ENCODE results near the gene RBMS3.
A peak's percentile ranks its signal among the peaks of the same experiment; 100 is the strongest.
"Not testable (repeated sequence)": the region's sequence is repeated elsewhere in the genome, so short reads cannot be mapped to it uniquely, and the experiment has no call there.

RBMS3 gene

DNA sequence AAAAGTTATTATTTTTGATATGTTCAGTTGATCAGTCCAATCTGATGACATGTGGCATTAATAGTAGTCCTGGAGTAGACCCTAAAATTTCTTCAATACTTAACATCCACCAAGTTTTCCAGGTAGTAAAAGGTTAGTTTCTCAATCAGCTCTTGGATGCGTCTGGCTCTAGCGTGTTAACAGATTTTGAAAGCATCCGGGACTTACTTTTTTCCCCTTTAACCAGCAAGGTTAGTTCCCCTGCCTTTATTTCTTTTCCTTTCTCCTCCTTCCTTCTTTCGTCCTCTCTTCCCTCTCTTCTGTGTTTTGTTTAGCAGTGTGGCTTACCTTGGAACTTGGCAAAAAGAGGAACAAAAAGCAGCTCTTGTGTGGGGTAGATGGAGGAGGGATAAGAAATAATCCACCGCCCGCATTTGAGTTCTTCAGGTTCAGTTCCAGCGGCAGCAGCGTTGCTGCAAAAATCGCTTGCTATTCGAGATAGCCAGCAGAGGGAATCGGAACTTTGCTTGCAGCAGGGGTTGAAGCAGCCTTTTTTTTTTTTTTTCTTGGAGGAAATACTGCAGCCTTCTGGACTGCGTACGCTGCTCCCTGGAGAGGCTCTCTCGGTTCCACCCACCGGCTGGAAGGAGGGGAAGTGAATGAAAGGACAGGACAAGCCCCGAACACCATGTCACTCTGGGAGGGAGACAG, at the start of gene RBMS3:
Gene RBMS3 (plus strand): TSS at position 668 of the 690 bp plus-strand sequence.
- DNase-seq = peak; percentile 6

GRCh38 chr3:29233126-29233525, 47.7 kb upstream of the RBMS3 start:
- DNase-seq = not testable (repeated sequence)

DNA sequence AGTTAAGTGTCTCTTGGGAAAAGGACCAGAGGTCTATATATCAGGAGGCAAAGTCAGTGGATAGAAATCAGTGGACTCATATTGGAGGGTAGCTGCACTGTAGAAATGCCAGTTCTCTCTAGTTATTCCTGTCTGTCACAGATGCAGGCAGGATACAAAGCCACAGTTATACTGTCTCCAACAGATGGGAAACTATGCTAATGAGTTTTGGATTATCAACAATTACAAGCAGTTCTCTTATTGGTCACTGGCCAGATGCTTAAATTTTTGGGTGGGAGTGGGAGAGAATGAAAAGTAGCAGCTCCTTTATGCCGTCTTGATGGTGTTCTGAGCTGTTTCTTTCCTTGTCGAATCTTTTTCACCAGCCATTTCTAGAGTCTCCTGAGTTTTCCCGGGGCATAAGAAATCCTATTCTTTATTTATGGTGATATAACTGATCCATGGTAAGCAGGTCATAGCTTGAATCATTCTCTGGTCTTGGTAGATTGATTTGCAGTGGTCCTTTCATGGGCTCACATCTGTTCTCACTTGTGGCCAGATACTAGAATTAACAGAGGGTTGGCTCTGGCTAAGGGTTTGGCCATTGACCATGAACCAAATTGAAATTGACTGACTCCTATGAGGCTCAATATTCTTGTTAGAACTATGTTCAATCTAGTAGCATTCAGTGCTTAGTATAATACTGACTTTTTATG, 44.6 kb upstream of the RBMS3 start:
- no peak for DNase-seq

- no peak for DNase-seq
Observed at GRCh38 chr3:29239376-29239775, 41.5 kb upstream of the RBMS3 start.

GRCh38 chr3:29240248-29240647, 40.6 kb upstream of the RBMS3 start:
- no peak for DNase-seq

- DNase-seq = no peak
Observed at GRCh38 chr3:29240887-29241286, 40.0 kb upstream of the RBMS3 start.

GRCh38 chr3:29241855-29242254, 39.0 kb upstream of the RBMS3 start:
- DNase-seq = no peak

- DNase-seq = no peak
Observed at GRCh38 chr3:29242296-29242695, 38.6 kb upstream of the RBMS3 start.

DNA sequence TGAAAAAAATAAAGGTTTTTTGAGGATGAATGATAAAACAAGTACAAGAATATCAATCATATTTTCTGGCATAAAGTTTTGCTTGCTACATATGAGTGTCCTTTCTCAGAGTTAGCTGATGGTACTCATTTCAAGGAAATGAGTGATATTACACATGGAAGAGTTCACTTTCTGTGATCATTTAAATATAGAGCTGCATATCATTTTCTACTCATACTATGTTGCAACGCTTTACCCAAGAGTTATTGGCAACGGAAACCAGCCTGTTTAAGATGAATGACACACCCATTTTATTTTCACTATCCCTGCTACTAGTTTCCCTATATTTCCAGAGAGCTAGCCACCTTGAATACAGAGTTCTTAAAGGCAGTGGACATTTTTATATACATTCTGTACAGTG, 35.4 kb upstream of the RBMS3 start:
- no peak for DNase-seq

DNA sequence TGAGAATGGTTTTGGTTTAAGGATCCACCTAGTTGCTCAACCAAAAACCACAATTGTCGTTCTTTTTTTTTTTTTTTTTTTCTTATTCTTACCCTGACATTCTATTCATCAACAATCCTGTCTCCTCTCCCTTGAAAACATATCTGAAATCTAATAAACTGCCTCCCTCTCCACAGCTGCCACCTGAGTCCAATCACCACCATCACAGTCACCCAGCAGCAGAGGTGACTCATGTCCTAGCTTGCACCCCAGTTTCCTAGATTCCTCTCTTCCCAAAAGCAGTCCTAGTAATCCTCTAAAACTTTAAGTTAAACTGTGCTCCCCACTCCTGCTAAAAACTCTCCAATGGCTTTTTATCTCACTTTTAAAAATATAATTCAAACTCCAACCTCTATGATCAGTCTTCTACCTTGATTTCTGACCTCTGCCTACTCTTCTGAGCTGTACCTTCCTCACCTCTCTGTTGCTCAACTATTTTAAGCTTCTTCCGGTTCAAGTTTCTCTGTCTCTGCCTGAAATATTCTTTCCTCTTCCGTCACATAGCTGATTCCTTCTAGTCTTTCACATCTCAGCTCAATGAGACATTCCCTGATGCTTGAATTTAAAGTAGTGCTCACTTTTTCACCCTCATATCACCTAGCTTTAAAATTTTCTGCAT, 33.7 kb upstream of the RBMS3 start:
- DNase-seq = no peak

DNA sequence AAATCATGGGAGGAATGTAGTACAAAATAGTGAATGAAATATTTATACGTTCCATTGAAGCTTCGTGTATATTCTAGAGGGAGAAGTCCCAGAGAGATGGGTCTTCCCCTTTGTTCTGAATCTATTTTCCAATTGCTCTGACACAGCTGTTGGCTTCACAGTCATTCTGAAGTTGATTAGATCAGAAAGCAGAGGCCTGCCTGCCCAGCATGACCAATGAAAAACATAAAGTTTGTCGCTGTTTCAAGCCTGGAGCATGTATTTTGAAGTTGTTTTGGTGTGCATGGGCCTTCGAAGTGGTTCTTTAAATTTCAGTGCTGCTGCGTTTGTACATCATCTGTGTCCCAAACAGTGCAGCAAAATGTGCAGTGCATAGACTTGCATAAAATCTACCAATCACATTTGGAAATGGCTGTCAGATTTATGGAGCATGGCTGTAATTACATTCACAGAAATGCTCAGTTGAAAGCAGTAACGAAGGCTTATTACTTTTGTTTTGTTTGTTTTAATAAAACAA, 31.0 kb upstream of the RBMS3 start:
- no peak for DNase-seq

DNA sequence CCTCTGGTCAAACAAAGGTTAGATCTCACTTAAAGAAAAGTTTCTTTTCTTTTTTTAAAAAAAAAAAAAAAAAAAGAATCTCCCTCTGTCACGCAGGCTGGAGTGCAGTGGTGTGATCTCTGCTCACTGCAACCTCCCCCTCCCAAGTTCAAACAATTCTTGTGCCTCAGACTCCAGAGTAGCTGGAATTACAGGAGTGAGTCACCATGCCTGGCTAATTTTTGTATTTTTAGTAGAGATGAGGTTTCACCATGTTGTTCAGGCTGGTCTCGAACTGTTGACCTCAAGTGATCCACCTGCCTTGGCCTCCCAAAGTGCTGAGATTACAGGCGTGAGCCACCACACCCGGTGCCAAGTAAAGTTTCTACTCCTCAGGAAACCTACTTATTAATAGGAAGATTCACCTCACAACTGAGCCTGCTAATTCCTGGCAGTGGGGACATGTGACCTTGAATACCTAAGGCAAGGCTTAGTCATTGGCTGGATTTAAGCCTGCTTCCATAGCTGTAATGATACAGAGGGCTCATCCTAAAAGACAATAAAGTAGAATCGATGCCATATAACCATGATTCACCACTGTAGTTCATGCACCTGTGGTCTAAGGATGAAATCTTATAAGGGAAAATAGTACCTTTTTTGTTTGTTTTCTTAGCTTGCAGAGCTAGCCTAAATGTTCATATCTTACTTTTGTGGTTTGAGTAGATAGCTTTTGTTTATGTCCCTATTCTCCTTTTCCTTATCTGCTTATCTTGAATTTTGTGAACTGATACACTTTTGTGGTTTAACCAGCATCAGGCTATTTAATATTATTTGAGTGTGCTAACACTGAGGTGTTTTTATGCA, 24.8 kb upstream of the RBMS3 start:
- DNase-seq = no peak

DNA sequence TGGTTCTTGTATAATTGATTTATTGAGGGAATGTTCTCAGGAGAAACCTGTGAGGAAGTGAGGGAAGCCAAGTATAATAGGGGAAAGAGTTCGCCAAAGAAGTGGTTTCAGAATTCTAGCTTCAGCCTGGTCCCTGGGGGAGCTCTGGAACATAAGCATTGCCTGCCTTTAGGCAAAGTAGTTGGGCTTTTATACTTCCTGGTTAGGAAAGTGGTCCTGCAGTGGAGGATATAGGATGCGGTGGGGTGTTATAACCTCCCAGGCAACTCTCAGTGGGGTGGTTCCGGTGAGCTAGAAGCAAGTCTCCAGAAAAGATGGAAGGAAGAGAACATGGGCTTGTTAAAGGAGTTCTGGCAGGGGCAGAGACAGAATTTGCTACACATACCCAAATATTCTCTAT, 22.7 kb upstream of the RBMS3 start:
- no peak for DNase-seq

DNA sequence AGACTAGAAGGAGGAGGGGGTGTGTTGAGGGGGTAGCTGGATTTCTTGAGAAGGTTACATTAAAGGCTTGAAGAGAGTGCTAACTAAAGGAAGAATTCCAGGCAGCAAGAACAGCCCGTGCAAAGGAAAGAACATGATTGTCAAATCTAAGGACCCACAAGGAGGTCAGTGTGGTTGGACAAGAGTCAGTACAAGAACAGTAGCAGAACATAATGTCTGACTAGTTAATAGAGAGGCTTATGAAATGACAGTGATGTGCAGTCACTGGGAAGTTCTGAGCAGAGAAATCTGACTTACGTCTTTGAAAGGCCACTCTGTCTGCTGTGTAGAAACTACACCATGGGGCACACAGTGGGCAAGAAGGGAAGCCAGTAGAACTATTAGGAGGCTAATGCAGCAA, 19.8 kb upstream of the RBMS3 start:
- DNase-seq = no peak

GRCh38 chr3:29263476-29263875, 17.4 kb upstream of the RBMS3 start:
- no peak for DNase-seq

- DNase-seq = no peak
Observed at GRCh38 chr3:29265509-29266072, 15.3 kb upstream of the RBMS3 start.

GRCh38 chr3:29267226-29267625, 13.6 kb upstream of the RBMS3 start:
- peak; percentile 42 for DNase-seq

DNA sequence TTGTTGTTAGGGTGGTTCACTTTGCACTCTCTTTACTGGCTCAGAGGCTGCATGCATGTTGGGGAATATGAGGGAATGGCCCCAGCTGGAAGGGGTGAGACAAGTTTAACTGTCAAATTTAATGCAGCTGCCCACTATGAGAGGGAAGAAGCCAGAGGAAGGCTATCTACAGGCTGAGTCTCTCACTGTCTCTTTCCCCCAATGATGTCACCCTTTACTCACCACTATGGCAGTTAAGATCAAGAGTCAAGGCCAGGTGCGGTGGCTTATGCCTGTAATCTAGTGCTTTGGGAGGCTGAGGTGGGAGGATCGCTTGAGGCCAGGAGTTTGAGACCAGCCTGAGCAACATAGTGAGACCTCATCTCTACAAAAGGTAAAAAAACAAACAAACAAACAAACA, 12.2 kb upstream of the RBMS3 start:
- DNase-seq = no peak

- DNase-seq = no peak
Observed at GRCh38 chr3:29270752-29271151, 10.1 kb upstream of the RBMS3 start.

DNA sequence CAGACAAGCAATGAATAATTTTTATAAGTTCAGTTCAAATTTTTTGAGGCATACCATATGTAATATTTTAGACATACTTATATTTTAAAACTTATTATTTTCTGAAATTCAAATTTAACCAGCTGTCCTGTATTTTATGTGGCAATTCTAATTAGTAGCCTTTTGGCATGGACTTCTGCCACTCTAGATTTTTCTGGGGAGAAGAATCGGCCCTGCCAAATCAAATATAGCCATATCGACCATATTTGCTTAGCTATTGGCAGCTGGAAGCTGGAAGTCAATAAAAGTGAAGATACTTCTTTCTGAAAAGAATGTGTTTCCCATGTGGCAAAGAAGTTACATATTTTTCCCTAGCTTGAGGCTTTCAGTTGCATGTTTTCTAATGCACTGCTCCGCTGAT, 9.4 kb upstream of the RBMS3 start:
- no peak for DNase-seq

DNA sequence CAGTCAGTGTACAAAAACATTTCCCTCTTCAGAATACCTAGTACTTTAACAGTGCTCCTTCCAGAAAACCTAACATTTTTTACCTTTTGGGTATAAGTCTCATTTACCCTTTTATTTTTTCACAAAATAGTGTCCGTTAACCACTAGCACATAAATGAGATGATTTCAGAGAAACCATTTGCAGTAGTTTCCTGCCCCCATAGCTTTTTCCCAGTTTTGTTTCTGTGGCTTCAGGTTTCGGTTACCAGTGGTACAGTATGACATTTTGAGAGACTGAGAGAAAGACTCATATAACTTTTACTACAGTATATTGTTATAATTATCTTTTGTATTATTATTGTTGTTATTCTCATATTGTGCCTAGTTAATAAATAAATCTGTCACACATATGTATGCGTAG, 6.2 kb upstream of the RBMS3 start:
- no peak for DNase-seq

DNA sequence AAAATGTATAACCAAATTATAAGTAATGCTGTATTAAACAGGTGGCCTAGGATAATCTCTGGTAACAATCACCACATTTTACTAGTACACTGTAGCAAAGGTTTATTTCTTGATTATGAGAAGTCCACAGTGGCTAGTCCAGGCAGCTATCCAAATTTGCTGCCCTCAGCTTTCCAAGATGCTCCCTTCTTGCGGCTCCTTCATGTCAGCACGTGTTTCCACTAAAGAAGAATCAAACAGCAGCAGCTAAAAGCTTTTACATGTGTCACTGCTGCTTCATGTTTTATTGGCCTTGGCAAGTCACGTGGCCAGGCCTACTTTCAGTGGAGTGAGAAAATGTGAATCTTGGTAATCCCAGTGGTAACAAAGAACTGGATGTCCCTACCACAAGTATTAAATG, 5.6 kb upstream of the RBMS3 start:
- no peak for DNase-seq

DNA sequence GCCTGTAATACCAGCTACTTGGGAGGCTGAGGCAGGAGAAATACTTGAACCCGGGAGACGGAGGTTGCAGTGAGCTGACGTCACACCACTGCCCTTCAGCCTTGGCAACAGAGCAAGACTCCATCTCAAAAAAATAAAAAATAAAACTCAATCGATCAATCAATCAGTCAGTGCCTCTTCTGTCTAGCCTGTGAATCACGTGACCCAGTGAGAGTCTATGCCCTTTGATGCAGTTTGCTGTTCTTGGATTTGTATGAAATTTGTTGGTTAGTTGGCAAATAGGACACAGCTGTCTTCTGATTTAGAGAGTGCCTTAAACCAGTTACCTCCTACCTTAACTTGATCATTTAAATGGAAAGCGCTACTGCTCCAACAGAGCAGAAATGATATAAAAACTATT, 3.6 kb upstream of the RBMS3 start:
- DNase-seq = no peak
